Right lobe of liver (tissue), 4 donors: ENCODE measurements around the gene ANP32B.

ENCODE experiments used
- CTCF ChIP-seq, 4 donors: fragments of 200-600 bp in 3 of 4; fragments of 450-650 bp in 1 of 4; IDR thresholded peaks; one replicate each; pipeline versions ENCODE4 v1.5.1 to v1.8.0; 2016 to 2022; ENCODE audit warnings: antibody characterized with exemption in 4 of 4, mild to moderate bottlenecking in 2 of 4
- POLR2A ChIP-seq: fragments of 450-650 bp; IDR thresholded peaks from one replicate; pipeline ENCODE4 v1.6.1; 2017; ENCODE audit warnings: antibody characterized with exemption, mild to moderate bottlenecking
- donor health status: DM: no; HTN: no; CAD: no.
- donor health status: DM: no; HTN: no; CAD: no.
- donor health status: DM: no; HTN: yes; CAD: no.

- no peak for TF ChIP-seq POLR2A
- TF ChIP-seq CTCF (IDR thresholded peaks at IDR 0.05), result no peak
These were observed 4.3 kb downstream of the ANP32B start for GRCh38 chr9:97987487-97987886.
